Adrenal gland (tissue), 12 donors: ENCODE results near the gene BCL7A. TPM values are rescaled to one million over a fixed set of nuclear protein-coding genes. Genes with fewer than 3 reads are reported as not detected.

Experiments
- DNase-seq, 7 donors: peaks; one replicate each; pipeline ENCODE4 v3.0.0-alpha.2; 2019 to 2020
- H3K27ac ChIP-seq, 5 donors: fragments of 200-600 bp; sonication (generic) in 4 of 5; 1 replicate in 3 of 5; 2 replicates in 2 of 5; pipeline versions ENCODE4 v1.5.1 to v1.8.0; 2016 to 2020; ENCODE audit warnings: mild to moderate bottlenecking in 1 of 5
- H3K27me3 ChIP-seq: fragments of 200-600 bp; 2 replicates; pipeline ENCODE4 v1.8.0; 2021
- H3K36me3 ChIP-seq, 2 donors: fragments of 200-600 bp; replicated peaks in 1 of 2; 1 replicate in 1 of 2; 2 replicates in 1 of 2; pipeline versions ENCODE4 v1.5.1 to v1.8.0; 2018 to 2022
- H3K4me1 ChIP-seq, 2 donors: fragments of 200-600 bp; replicated peaks in 1 of 2; 1 replicate in 1 of 2; 2 replicates in 1 of 2; pipeline versions ENCODE4 v1.5.1 to v1.8.0; 2018 to 2021
- H3K4me3 ChIP-seq, 4 donors: fragments of 200-600 bp; sonication (generic) in 3 of 4; one replicate each; pipeline ENCODE4 v1.5.1; 2016 to 2018
- H3K9me3 ChIP-seq, 3 donors: fragments of 200-600 bp; sonication (generic) in 1 of 3; replicated peaks in 1 of 3; 1 replicate in 2 of 3; 2 replicates in 1 of 3; pipeline versions ENCODE4 v1.5.1 to v1.8.0; 2016 to 2021
- CTCF ChIP-seq, 6 experiments: fragments of 450-650 bp in 4 of 6; fragments of 200-600 bp in 2 of 6; sonication (generic) in 1 of 6; IDR thresholded peaks; 1 replicate in 5 of 6; 2 replicates in 1 of 6; pipeline versions ENCODE4 v1.5.1 to v1.8.0; 2016 to 2021; ENCODE audit warnings: antibody characterized with exemption in 6 of 6, mild to moderate bottlenecking in 2 of 6, moderate library complexity in 1 of 6
- POLR2A ChIP-seq, 2 donors: fragments of 450-650 bp; IDR thresholded peaks; one replicate each; pipeline ENCODE4 v1.6.1; 2017; ENCODE audit warnings: antibody characterized with exemption in 2 of 2, mild to moderate bottlenecking in 2 of 2, moderate library complexity in 1 of 2
- WGBS, 4 donors: extraction: QIAGEN DNeasy Blood & Tissue Kit in 2 of 4; methylation state at CpG; one replicate each; pipeline versions ENCODE4 v1.1.5 to v1.1.7; 2013 to 2017; 5-methylcytosine and 5-hydroxymethylcytosine counted together
- intact Hi-C, 2 donors: fragments of 100-400 bp; cut with DNase I; formaldehyde crosslinking; loops; one replicate each; pipeline versions ENCODE4 v1.14.1 to v1.15.0; 2022 to 2023
- polyA plus RNA-seq, 3 donors: library from polyadenylated mRNA; stranded (reverse); fragments of 200-250 nt in 2 of 3; fragments of 350-450 nt in 1 of 3; fragmentation: Illumina TruSeq in 1 of 3; extraction: RNeasy Lipid Tissue Mini Kit (QIAGEN cat#74804) in 1 of 3; gene quantifications; one replicate each; pipeline ENCODE4 v1.2.3, GENCODE V29; 2013 to 2014
- total RNA-seq, 9 donors: library from RNA; depleted of rRNA in 4 of 9; stranded (reverse); fragments of >200 nt in 4 of 9; fragments of 120-200 nt in 1 of 9; fragmentation: NEBNext Ultra II Directional in 1 of 9; extraction: Animal tissue kit (Norgen Biotek cat#: 25700) in 1 of 9; gene quantifications; one replicate each; pipeline versions ENCODE4 v1.1.0 to v1.2.4, GENCODE V29; 2013 to 2023
- donor health status: healthy with polysubstance abuse.
- donor health status: Bipolar disorder and iron deficiency.
- donor health status: DM: yes; HTN: yes; CAD: no.
- donor health status: DM: no; HTN: no; CAD: no.
- donor health status: DM: no; HTN: no; CAD: no.
- donor health status: DM: yes; HTN: yes; CAD: no.

Gene BCL7A
- total and polyA plus RNA-seq, 12 donors: 1.6 to 11.5 (median 5.0) TPM

- peak; percentile 69 to 81 (median 76) for DNase-seq
- TF ChIP-seq CTCF (IDR thresholded peaks at IDR 0.05) (no peak), POLR2A (IDR thresholded peaks at IDR 0.05) (peak in 1 of 2 donors; percentile 80)
- H3K9me3 ChIP-seq: no peaks in the 10 kb centered on the region
- peak overlapping the region in 2 of 4 donors; percentile 45 to 85 for H3K4me3 ChIP-seq
- peak overlapping the region; percentile 18 to 87 (median 67) for H3K27ac ChIP-seq
- intact Hi-C loops: no loop called here
- no peaks in the 10 kb centered on the region for H3K27me3 ChIP-seq
- H3K4me1 ChIP-seq: peaks cover 19 to 21% of the 10 kb centered on the region in 2 donors
- 0 to 12% (median 8%) methylated on average over 2 to 43 of the region's 43 CpGs for WGBS, 4 donors
- H3K36me3 ChIP-seq: no peaks in the 10 kb centered on the region
Observed at GRCh38 chr12:122023339-122024131, 1.9 kb downstream of the BCL7A start.

GRCh38 chr12:122024132-122024785 is 2.6 kb downstream of the BCL7A start:
- no peaks in the 10 kb centered on the region for H3K36me3 ChIP-seq
- no peaks in the 10 kb centered on the region for H3K27me3 ChIP-seq
- intact Hi-C loops: no loop called here
- peak overlapping the region in 3 of 5 donors; percentile 67 to 87 (median 84) for H3K27ac ChIP-seq
- H3K4me1 ChIP-seq: peaks cover 20 to 26% of the 10 kb centered on the region in 2 donors
- H3K4me3 ChIP-seq: peak overlapping the region in 1 of 4 donors; percentile 85
- peak in 3 of 7 donors; percentile 24 to 46 (median 35) for DNase-seq
- H3K9me3 ChIP-seq: no peaks in the 10 kb centered on the region
- no peak for TF ChIP-seq CTCF (IDR thresholded peaks at IDR 0.05)
- no peak for TF ChIP-seq POLR2A (IDR thresholded peaks at IDR 0.05)
- 53 to 58% (median 56%) methylated on average over 14 to 16 of the region's 16 CpGs for WGBS, 4 donors

GRCh38 chr12:122026706-122027333 is 5.1 kb downstream of the BCL7A start:
- TF ChIP-seq CTCF (IDR thresholded peaks at IDR 0.05) (no peak), POLR2A (IDR thresholded peaks at IDR 0.05) (no peak)
- no peaks in the 10 kb centered on the region for H3K9me3 ChIP-seq
- H3K36me3 ChIP-seq: no peaks in the 10 kb centered on the region
- no peaks in the 10 kb centered on the region for H3K27me3 ChIP-seq
- peaks cover 28 to 42% of the 10 kb centered on the region in 2 donors for H3K4me1 ChIP-seq
- intact Hi-C loops: no loop called here
- no peak for DNase-seq
- 96 to 99% (median 97%) methylated on average over 7 of the region's 7 CpGs for WGBS, 4 donors
- H3K27ac ChIP-seq: no peak overlapping the region
- no peak overlapping the region for H3K4me3 ChIP-seq
